OCI-LY7 (cell line): ENCODE data around the gene ASIP.

ENCODE experiments used
- EZH2phosphoT487 ChIP-seq: fragments of 200-600 bp; sonication (generic); IDR thresholded peaks from 2 replicates; pipeline ENCODE4 v1.6.1; 2018; ENCODE audit warnings: low read depth, borderline replicate concordance, mild to moderate bottlenecking, mixed run types, antibody characterized with exemption, low read length, moderate library complexity, mixed read lengths
- TF ChIP-seq, protein P1 (sequence below): fragments of 200-600 bp; sonication (generic); conservative IDR thresholded peaks from 2 replicates; pipeline ENCODE4 v1.5.1; 2014; ENCODE audit warnings: mild to moderate bottlenecking, antibody characterized with exemption, low read length, moderate library complexity, mixed read lengths

DNA sequence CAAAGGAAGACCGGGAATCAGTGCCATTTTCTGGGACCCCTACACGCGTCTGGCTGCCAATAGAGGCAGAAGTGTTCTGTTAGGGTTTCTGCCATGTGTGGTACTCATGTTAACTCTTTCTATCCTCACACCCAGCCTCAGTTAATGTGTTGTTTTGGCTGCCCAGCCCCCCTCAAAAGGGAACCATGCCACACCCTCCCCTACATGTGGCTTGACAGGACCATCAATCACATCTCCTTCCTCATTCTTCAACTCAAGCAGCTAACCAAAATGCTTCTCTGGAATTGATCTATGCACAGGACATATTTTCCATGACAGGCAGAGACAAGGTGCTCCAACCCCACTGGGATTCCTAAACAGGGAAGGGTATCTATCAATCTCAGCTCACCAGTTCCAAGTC is 40.0 kb downstream of the ASIP start:
- TF ChIP-seq, protein P1, sequence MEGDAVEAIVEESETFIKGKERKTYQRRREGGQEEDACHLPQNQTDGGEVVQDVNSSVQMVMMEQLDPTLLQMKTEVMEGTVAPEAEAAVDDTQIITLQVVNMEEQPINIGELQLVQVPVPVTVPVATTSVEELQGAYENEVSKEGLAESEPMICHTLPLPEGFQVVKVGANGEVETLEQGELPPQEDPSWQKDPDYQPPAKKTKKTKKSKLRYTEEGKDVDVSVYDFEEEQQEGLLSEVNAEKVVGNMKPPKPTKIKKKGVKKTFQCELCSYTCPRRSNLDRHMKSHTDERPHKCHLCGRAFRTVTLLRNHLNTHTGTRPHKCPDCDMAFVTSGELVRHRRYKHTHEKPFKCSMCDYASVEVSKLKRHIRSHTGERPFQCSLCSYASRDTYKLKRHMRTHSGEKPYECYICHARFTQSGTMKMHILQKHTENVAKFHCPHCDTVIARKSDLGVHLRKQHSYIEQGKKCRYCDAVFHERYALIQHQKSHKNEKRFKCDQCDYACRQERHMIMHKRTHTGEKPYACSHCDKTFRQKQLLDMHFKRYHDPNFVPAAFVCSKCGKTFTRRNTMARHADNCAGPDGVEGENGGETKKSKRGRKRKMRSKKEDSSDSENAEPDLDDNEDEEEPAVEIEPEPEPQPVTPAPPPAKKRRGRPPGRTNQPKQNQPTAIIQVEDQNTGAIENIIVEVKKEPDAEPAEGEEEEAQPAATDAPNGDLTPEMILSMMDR = no peak
- no peak for TF ChIP-seq EZH2phosphoT487
